M059J (cell line): ENCODE measurements around the gene PTGES3. TPM values are rescaled to one million over a fixed set of nuclear protein-coding genes. Genes with fewer than 3 reads are reported as not detected.

Experiments used
- DNase-seq: peaks from one replicate; pipeline ENCODE4 v3.0.0-alpha.2; 2012; ENCODE audit warnings: low read depth
- total RNA-seq: library from RNA; depleted of rRNA; stranded (reverse); fragments of >200 nt; shearing (Covaris generic); gene quantifications from 2 replicates; pipeline ENCODE4 v1.2.3, GENCODE V29; 2014; rRNA removed

The PTGES3 gene
- total RNA-seq, 1 experiment from 2014 or later: 181 TPM

DNA sequence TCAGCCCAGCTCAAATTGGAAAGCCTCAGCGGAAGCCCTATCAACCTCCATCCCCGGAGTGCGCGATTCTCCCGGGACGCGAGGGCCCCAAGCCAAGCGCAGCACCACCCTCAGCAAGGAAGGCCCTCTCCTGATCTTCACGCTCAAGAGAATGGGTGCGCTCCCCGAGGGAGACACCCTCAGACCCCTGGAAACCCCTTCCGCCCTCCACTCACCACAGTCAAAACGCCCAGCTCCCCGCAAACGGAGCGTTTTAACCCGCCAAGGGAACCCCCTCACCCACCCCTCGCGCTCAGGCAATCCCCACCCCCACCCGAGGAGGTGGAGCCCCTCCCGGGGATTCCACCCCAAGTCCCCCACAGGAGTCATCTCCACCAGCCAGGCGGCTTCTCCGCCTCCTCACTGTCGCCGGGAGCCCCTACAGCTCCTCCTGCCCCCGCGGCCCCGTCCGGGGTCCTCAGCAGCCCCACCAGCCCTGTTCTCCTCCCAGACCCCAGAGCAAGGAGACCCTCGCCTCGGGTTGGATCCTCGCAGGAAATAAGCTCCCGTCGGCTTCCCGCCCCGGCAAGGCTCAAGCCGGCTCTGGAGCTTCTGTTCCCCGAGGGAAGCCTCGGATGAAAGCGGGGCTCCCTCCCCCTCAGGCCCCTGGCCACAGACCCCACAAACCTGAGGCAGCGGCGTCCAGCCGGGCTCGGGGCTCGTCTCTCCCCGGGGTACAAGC lies 58.5 kb downstream of the PTGES3 start:
- DNase-seq: peak; percentile 32

DNA sequence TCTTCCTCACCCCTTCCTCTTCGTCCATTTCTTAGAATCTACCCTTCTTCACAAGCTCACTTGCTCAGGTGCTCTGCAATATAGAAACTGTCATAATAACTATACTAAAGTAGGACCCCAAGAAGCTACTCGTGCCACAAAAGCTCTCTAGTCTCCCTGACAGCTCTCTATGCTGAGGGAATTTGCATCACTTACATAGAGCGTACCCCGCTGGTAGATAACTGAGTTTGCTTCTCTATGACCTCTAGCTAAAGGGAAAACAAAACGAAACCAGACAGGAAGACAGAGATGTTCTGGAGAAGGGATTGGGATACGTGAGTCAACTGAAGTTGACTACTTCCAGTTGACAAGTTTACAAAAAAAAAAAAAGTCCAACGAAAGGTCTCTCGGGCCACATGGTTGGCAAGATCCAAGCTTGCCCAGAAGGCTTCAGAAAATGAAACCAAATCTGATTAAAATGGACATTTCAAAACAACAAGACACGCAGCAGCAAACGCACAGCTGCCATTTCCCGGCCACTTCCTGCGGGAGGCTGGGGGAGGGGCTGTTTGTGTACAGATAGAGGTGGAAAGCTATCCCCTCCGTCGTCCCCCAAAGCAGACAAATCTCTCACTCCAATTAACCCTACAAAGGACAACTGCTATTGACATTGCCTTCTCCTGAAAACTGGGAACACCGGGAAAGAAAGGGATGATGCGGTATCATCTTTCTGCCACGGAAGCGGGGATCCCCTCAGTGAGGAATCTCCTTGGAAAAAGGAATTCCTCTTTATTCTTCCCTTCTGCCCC lies 59.2 kb downstream of the PTGES3 start:
- DNase-seq: peak; percentile 84

DNA sequence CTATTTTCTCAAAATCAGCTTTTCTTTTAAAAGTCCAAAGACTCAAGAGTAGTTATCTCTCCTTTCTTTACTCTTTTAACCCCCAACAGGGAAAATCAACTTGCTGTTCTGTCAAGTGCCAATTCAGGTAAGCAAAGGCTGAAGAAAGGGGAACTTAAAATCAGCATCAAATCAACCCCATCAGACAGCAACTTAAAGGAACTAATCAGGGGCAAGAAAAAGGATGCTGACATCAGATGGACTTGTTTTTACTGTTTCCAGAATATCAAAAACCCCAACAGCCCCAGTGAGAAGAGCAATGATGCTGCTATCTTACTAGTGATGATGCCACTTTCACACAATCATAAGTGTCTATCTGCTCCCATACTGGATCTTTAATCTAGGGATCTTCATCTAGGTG lies 61.4 kb downstream of the PTGES3 start:
- DNase-seq: no peak

DNA sequence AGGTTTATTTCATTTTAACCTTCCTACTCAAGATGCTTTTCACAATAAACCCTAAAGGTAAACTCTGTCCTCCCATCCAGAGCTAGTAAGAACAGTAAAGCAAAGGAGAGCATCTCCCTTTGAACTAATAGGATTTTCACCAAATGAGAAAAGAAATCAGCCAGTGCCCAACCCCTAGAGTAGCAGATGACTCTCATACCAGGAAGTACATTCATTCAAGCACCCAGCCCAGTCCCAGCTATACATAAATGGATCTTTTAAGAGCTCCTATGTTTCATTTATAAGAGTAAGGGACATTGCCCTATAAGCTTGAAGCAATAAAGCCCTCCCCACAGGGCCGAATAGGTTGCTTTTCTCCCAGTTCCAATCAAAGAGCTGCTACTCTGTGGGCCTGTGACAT lies 65.5 kb downstream of the PTGES3 start:
- DNase-seq: no peak

DNA sequence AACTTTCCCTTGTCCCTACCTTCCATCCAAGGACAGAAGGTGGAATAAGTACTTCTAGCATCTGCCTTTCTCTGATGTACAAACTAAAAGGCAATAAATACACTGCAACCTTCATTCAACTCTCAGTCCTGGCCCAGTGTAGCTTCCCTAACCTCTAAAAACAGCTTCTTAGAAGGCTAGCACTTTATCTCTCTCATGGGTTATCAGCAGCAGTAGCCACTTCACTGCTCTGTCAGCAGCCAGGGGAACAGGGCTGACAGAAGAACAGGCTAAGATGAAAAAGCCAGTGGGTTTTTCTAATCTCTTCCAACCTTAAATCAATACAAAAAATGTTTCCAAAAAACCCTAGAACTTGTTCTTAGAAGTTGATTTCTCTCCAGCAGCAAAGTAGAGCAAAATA lies 71.2 kb downstream of the PTGES3 start:
- no peak for DNase-seq

DNA sequence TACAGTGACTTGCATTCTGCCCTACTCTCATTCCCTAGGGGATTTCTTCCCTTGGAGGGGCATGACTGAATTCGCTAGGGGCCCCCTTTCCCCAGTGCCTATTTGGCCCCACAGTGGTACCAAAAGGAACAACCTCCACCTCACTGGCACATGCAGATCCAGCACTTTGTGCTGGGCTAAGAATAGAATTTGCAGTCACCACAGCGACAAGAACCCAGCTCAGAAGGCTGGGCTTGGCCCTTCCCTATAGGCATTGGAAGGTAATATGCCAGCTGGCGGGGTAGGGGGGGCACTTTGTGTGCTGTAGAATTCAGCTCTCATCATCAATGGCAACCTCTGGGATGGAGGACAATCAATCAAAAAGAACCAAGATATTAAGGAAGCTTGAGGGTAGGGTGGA lies 71.8 kb downstream of the PTGES3 start:
- DNase-seq: no peak

DNA sequence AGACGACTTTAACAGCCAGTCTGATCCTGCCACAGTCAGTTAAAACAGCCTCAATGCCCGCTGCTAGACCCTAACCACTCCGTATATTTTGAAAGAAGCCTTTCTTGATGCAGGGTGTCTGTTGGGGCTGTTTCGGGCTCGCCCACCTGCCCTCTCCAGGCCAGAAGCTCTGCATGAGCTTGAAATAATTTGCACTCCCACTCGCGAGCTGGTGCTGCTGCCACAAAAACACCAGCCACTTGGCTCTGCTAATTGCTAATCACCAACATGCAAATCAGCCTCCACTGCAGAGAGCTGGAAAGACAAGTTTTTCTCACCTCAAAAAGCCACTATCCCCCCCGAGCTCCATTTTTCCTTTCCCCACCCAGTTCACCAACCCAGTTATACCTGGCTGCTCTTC lies 73.5 kb downstream of the PTGES3 start:
- no peak for DNase-seq

Other genes with a start within 250 kb of the PTGES3 start
- gene TIMELESS, start 238.9 kb downstream of the PTGES3 start, total RNA-seq: 6.5 and 11.9 TPM in 2 replicates
- gene MIP, start 233.6 kb downstream of the PTGES3 start, total RNA-seq: 0.15 TPM in 1 of 2 replicates, not detected in the other
- 1.3 and 1.4 TPM in 2 replicates for gene SPRYD4, start 219.7 kb downstream of the PTGES3 start, total RNA-seq
- gene GLS2, start 200.1 kb downstream of the PTGES3 start, total RNA-seq: 0.32 TPM in 1 of 2 replicates, not detected in the other
- gene RBMS2, start 166.5 kb downstream of the PTGES3 start, total RNA-seq: 10.7 and 14.8 TPM in 2 replicates
- gene BAZ2A, start 58.0 kb downstream of the PTGES3 start, total RNA-seq: 24.0 and 29.0 TPM in 2 replicates
- 559 and 577 TPM in 2 replicates for gene ATP5F1B, start 42.3 kb downstream of the PTGES3 start, total RNA-seq
- 1,267 and 1,373 TPM in 2 replicates for gene NACA, start 37.0 kb upstream of the PTGES3 start, total RNA-seq
- gene PRIM1, start 64.0 kb upstream of the PTGES3 start, total RNA-seq: 51.0 and 52.5 TPM in 2 replicates
- 0.84 and 1.5 TPM in 2 replicates for gene HSD17B6, start 75.0 kb upstream of the PTGES3 start, total RNA-seq
- gene SDR9C7, start 246.1 kb upstream of the PTGES3 start, total RNA-seq: not detected in 2 replicates